Ovary (tissue), 9 donors: ENCODE results near the gene DCDC2C. TPM values are rescaled to one million over a fixed set of nuclear protein-coding genes. Genes with fewer than 3 reads are reported as not detected.

ENCODE experiments used
- DNase-seq, 5 donors: peaks; one replicate each; pipeline ENCODE4 v3.0.0-alpha.2; 2019 to 2020
- H3K27ac ChIP-seq, 2 donors: fragments of 200-600 bp; one replicate each; pipeline versions ENCODE4 v1.5.1 to v1.8.0; 2019 to 2022
- H3K27me3 ChIP-seq: fragments of 200-600 bp; one replicate; pipeline ENCODE4 v1.8.0; 2022
- H3K36me3 ChIP-seq: fragments of 200-600 bp; sonication (generic); one replicate; pipeline ENCODE4 v1.5.1; 2019
- H3K4me1 ChIP-seq: one replicate; pipeline ENCODE4 v1.8.1; 2013; ENCODE audit warnings: mild to moderate bottlenecking, moderate library complexity; ENCODE audit not compliant: insufficient read depth
- H3K4me3 ChIP-seq: fragments of 200-600 bp; sonication (generic); one replicate; pipeline ENCODE4 v1.5.1; 2017
- H3K9me3 ChIP-seq, 2 donors: fragments of 200-600 bp in 1 of 2; sonication (generic) in 1 of 2; one replicate each; pipeline versions ENCODE4 v1.5.1 to v1.8.1; 2013 to 2019; ENCODE audit warnings: mild to moderate bottlenecking in 1 of 2, moderate library complexity in 1 of 2
- CTCF ChIP-seq, 3 donors: fragments of 450-650 bp in 2 of 3; fragments of 200-600 bp in 1 of 3; IDR thresholded peaks; one replicate each; pipeline versions ENCODE4 v1.5.1 to v1.8.0; 2016 to 2022; ENCODE audit warnings: antibody characterized with exemption in 3 of 3, mild to moderate bottlenecking in 1 of 3
- EP300 ChIP-seq: sonication (generic); formaldehyde crosslinking; IDR thresholded peaks from one replicate; pipeline ENCODE4 v1.6.1; 2017; ENCODE audit warnings: antibody characterized with exemption
- POLR2A ChIP-seq: fragments of 450-650 bp; IDR thresholded peaks from one replicate; pipeline ENCODE4 v1.6.1; 2017; ENCODE audit warnings: antibody characterized with exemption, mild to moderate bottlenecking, moderate library complexity
- WGBS, 3 donors: extraction: QIAGEN DNeasy Blood & Tissue Kit in 1 of 3; methylation state at CpG; one replicate each; pipeline versions ENCODE4 v1.1.5 to v1.1.7; 2013 to 2017; 5-methylcytosine and 5-hydroxymethylcytosine counted together
- intact Hi-C, 4 donors: fragments of 100-400 bp; cut with DNase I; formaldehyde crosslinking; loops; one replicate each; pipeline versions ENCODE4 v1.11.0 to v1.15.1; 2022 to 2023
- polyA plus RNA-seq, 2 donors: library from polyadenylated mRNA; stranded (reverse); fragments of 200-250 nt in 1 of 2; fragments of 350-450 nt in 1 of 2; fragmentation: Illumina TruSeq in 1 of 2; extraction: RNeasy Lipid Tissue Mini Kit (QIAGEN cat#74804) in 1 of 2; gene quantifications; one replicate each; pipeline ENCODE4 v1.2.3, GENCODE V29; 2013 to 2014
- total RNA-seq, 7 donors: library from RNA; depleted of rRNA in 2 of 7; stranded (reverse); fragments of >200 nt in 2 of 7; fragmentation: NEBNext Ultra II Directional in 3 of 7; extraction: Animal tissue kit (Norgen Biotek cat#: 25700) in 3 of 7; gene quantifications; one replicate each; pipeline versions ENCODE4 v1.1.0 to v1.2.4, GENCODE V29; 2016 to 2023
- donor health status: DM: no; HTN: no; CAD: no; lungs with moderate emphysema.
- donor health status: DM: no; HTN: no; CAD: no.
- donor health status: Bipolar disorder and iron deficiency.
- donor health status: DM: yes; HTN: yes; CAD: no.
- donor health status: DM: no; HTN: no; CAD: no.
- donor health status: DM: yes; HTN: yes; CAD: no.

Gene DCDC2C
- total and polyA plus RNA-seq, 9 donors = 0.11 to 0.95 (median 0.42) TPM; not detected in 6

GRCh38 chr2:3873899-3874298 is 170.5 kb downstream of the DCDC2C start:
- 90 to 95% (median 92%) methylated on average over 2 of the region's 2 CpGs for WGBS, 3 donors

GRCh38 chr2:3876221-3876620 is 172.8 kb downstream of the DCDC2C start:
- Histone ChIP-seq H3K9me3 (no peaks in the 10 kb centered on the region), H3K4me3 (no peak overlapping the region), H3K27me3 (no peaks in the 10 kb centered on the region), H3K36me3 (no peaks in the 10 kb centered on the region), H3K4me1 (no peaks in the 10 kb centered on the region), H3K27ac (no peak overlapping the region)
- no peak for DNase-seq
- intact Hi-C loops = no loop called here
- WGBS, 3 donors = 36 to 56% (median 48%) methylated on average over 4 of the region's 4 CpGs
- TF ChIP-seq EP300 = no peak
- no peak for TF ChIP-seq CTCF (IDR thresholded peaks at IDR 0.05)
- TF ChIP-seq POLR2A = no peak

More at GRCh38 chr2:3873899-3874298, 170.5 kb downstream of the DCDC2C start:
- TF ChIP-seq CTCF (IDR thresholded peaks at IDR 0.05) (no peak), POLR2A (no peak), EP300 (no peak)
- intact Hi-C loops = no loop called here
- Histone ChIP-seq H3K4me3 (no peak overlapping the region), H3K4me1 (no peaks in the 10 kb centered on the region), H3K27me3 (no peaks in the 10 kb centered on the region), H3K9me3 (no peaks in the 10 kb centered on the region), H3K27ac (no peak overlapping the region), H3K36me3 (no peaks in the 10 kb centered on the region)
- DNase-seq = no peak

- Histone ChIP-seq H3K36me3 (no peaks in the 10 kb centered on the region), H3K4me1 (no peaks in the 10 kb centered on the region), H3K4me3 (no peak overlapping the region), H3K27me3 (no peaks in the 10 kb centered on the region), H3K27ac (no peak overlapping the region), H3K9me3 (no peaks in the 10 kb centered on the region)
- intact Hi-C loops = no loop called here
- TF ChIP-seq POLR2A (no peak), CTCF (IDR thresholded peaks at IDR 0.05) (no peak), EP300 (no peak)
- WGBS, 3 donors = 10 to 23% (median 10%) methylated on average over 3 of the region's 3 CpGs
- no peak for DNase-seq
These were observed 173.3 kb downstream of the DCDC2C start for GRCh38 chr2:3876685-3877084.

GRCh38 chr2:3885629-3886628 is 182.6 kb downstream of the DCDC2C start:
- WGBS, 3 donors = 34 to 46% (median 39%) methylated on average over 24 of the region's 24 CpGs

More at GRCh38 chr2:3885629-3886628, 182.6 kb downstream of the DCDC2C start:
- H3K27ac ChIP-seq = no peak overlapping the region
- no peaks in the 10 kb centered on the region for H3K9me3 ChIP-seq
- H3K36me3 ChIP-seq = no peaks in the 10 kb centered on the region
- intact Hi-C loops = no loop called here
- H3K4me1 ChIP-seq = no peaks in the 10 kb centered on the region
- DNase-seq = no peak
- H3K4me3 ChIP-seq = no peak overlapping the region
- TF ChIP-seq CTCF (IDR thresholded peaks at IDR 0.05) (no peak), POLR2A (no peak), EP300 (no peak)
- H3K27me3 ChIP-seq = no peaks in the 10 kb centered on the region
